ENCODE data around the gene ZC3H12D.

GRCh38 chr6:149441740-149442139 is 43.1 kb downstream of the ZC3H12D start:
- TF ChIP-seq CTCF (IDR thresholded peaks at IDR 0.05) (no peak), ZFX (IDR thresholded peaks at IDR 0.05; ENCODE audit: borderline replicate concordance) (no peak)

All from 22Rv1 (cell line).